ENCODE data around the gene STRN4.

STRN4 gene

GRCh38 chr19:46698395-46699321, 47.6 kb downstream of the STRN4 start:
- H3K4me3 ChIP-seq (ENCODE audit: low read depth in 1 of 5, low read length in 5 of 5): no peak overlapping the region
- H3K36me3 ChIP-seq (ENCODE audit: control insufficient read depth in 5 of 5, insufficient read depth in 5 of 5, low read length in 5 of 5): peaks cover 0 to 91% (median 74%) of the 10 kb centered on the region in 5 donors

DNA sequence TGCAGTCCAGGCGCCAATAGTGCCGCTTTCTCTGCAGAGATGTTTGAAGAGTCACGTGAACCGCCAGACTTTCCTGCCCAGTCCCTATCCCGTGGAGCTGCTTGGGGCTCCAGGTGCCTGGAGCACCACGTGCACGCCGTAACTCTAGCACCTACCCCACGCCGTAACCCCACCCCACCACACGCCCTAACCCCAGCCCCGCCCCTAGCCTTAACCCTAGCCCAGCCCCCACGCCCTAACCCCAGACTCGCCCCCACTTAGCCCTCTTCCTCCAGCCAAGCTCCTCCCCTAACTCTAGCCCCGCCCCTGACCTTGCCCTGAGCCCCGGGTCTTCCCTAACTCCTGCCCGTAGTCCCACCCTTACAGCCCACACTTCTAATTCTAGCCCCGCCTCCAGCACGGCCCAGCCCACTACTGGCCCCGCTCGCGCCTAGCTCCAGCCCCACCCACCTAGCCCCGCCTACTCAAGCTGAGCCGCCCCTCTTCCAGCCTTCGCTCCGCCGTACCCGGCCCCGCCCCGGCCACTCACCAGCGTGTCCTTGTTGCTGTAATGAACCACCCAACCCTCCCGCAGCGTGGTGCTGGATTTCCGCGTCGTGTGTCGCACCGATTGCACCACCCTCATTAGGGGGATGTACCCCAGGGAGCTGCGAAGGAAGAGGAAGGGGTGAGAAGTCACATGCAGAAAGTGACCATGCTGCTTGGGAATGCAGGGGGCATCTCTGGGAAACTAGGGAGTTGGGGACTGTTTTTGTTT, 48.9 kb downstream of the STRN4 start:
- Histone ChIP-seq H3K9ac (ENCODE audit: low read length in 5 of 5) (no peak overlapping the region), H3K9me3 (ENCODE audit: control insufficient read depth in 5 of 5, low read length in 5 of 5) (no peaks in the 10 kb centered on the region), H3K27me3 (ENCODE audit: control insufficient read depth in 5 of 5, insufficient read depth in 4 of 5, low read length in 5 of 5) (no peaks in the 10 kb centered on the region), H3K36me3 (ENCODE audit: control insufficient read depth in 5 of 5, insufficient read depth in 5 of 5, low read length in 5 of 5) (peaks cover 0 to 91% (median 80%) of the 10 kb centered on the region in 5 donors), H3K4me3 (ENCODE audit: low read depth in 1 of 5, low read length in 5 of 5) (peak overlapping the region in 4 of 5 donors; percentile 22 to 52 (median 34)), H3K27ac (ENCODE audit: low read depth, low read length) (no peak overlapping the region), H3K4me1 (ENCODE audit: control insufficient read depth in 5 of 5, insufficient read depth in 5 of 5, low read length in 5 of 5) (peaks cover 0 to 8% (median 6%) of the 10 kb centered on the region in 5 donors)

More at GRCh38 chr19:46698395-46699321, 47.6 kb downstream of the STRN4 start:
- Histone ChIP-seq H3K4me1 (ENCODE audit: control insufficient read depth in 5 of 5, insufficient read depth in 5 of 5, low read length in 5 of 5) (peaks cover 0 to 8% (median 6%) of the 10 kb centered on the region in 5 donors), H3K9ac (ENCODE audit: low read length in 5 of 5) (no peak overlapping the region), H3K27me3 (ENCODE audit: control insufficient read depth in 5 of 5, insufficient read depth in 4 of 5, low read length in 5 of 5) (no peaks in the 10 kb centered on the region), H3K9me3 (ENCODE audit: control insufficient read depth in 5 of 5, low read length in 5 of 5) (no peaks in the 10 kb centered on the region), H3K27ac (ENCODE audit: low read depth, low read length) (no peak overlapping the region)

DNA sequence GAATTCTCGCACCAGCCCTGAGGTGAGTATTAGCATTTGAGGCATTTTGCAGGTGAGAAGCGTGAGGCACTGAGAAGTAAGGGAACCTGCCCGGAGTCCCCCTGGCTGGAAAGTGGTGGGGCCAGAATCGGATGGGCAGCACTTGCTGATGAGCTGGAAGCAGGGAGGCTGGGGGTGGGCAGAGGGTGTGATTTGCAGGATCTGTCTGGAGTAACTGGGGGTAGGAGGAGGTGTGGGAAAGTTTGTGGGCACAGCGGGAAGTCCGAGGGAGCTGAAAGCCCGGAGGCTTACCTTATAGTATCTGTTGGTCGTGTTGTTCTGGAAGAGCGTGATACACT, 49.4 kb downstream of the STRN4 start:
- H3K27me3 ChIP-seq (ENCODE audit: control insufficient read depth in 5 of 5, insufficient read depth in 4 of 5, low read length in 5 of 5): no peaks in the 10 kb centered on the region
- H3K4me1 ChIP-seq (ENCODE audit: control insufficient read depth in 5 of 5, insufficient read depth in 5 of 5, low read length in 5 of 5): peaks cover 0 to 8% (median 6%) of the 10 kb centered on the region in 5 donors
- no peak overlapping the region for H3K9ac ChIP-seq (ENCODE audit: low read length in 5 of 5)
- H3K4me3 ChIP-seq (ENCODE audit: low read depth in 1 of 5, low read length in 5 of 5): peak overlapping the region in 1 of 5 donors; percentile 27
- no peaks in the 10 kb centered on the region for H3K9me3 ChIP-seq (ENCODE audit: control insufficient read depth in 5 of 5, low read length in 5 of 5)
- peaks cover 0 to 91% (median 81%) of the 10 kb centered on the region in 5 donors for H3K36me3 ChIP-seq (ENCODE audit: control insufficient read depth in 5 of 5, insufficient read depth in 5 of 5, low read length in 5 of 5)
- no peak overlapping the region for H3K27ac ChIP-seq (ENCODE audit: low read depth, low read length)

- Histone ChIP-seq H3K27me3 (ENCODE audit: control insufficient read depth in 5 of 5, insufficient read depth in 4 of 5, low read length in 5 of 5) (no peaks in the 10 kb centered on the region), H3K4me1 (ENCODE audit: control insufficient read depth in 5 of 5, insufficient read depth in 5 of 5, low read length in 5 of 5) (peaks cover 0 to 8% (median 6%) of the 10 kb centered on the region in 5 donors), H3K4me3 (ENCODE audit: low read depth in 1 of 5, low read length in 5 of 5) (no peak overlapping the region), H3K36me3 (ENCODE audit: control insufficient read depth in 5 of 5, insufficient read depth in 5 of 5, low read length in 5 of 5) (peaks cover 4 to 92% (median 82%) of the 10 kb centered on the region in 5 donors), H3K9ac (ENCODE audit: low read length in 5 of 5) (no peak overlapping the region), H3K27ac (ENCODE audit: low read depth, low read length) (no peak overlapping the region), H3K9me3 (ENCODE audit: control insufficient read depth in 5 of 5, low read length in 5 of 5) (no peaks in the 10 kb centered on the region)
Observed at GRCh38 chr19:46696052-46696451, 50.2 kb downstream of the STRN4 start.

- no peaks in the 10 kb centered on the region for H3K9me3 ChIP-seq (ENCODE audit: control insufficient read depth in 5 of 5, low read length in 5 of 5)
- no peak overlapping the region for H3K4me3 ChIP-seq (ENCODE audit: low read depth in 1 of 5, low read length in 5 of 5)
- H3K9ac ChIP-seq (ENCODE audit: low read length in 5 of 5): no peak overlapping the region
- peaks cover 0 to 8% (median 6%) of the 10 kb centered on the region in 5 donors for H3K4me1 ChIP-seq (ENCODE audit: control insufficient read depth in 5 of 5, insufficient read depth in 5 of 5, low read length in 5 of 5)
- no peaks in the 10 kb centered on the region for H3K27me3 ChIP-seq (ENCODE audit: control insufficient read depth in 5 of 5, insufficient read depth in 4 of 5, low read length in 5 of 5)
- peaks cover 5 to 91% (median 84%) of the 10 kb centered on the region in 5 donors for H3K36me3 ChIP-seq (ENCODE audit: control insufficient read depth in 5 of 5, insufficient read depth in 5 of 5, low read length in 5 of 5)
- no peak overlapping the region for H3K27ac ChIP-seq (ENCODE audit: low read depth, low read length)
Observed at GRCh38 chr19:46693760-46694159, 52.5 kb downstream of the STRN4 start.

GRCh38 chr19:46692918-46693722, 53.1 kb downstream of the STRN4 start:
- Histone ChIP-seq H3K27me3 (ENCODE audit: control insufficient read depth in 5 of 5, insufficient read depth in 4 of 5, low read length in 5 of 5) (no peaks in the 10 kb centered on the region), H3K4me1 (ENCODE audit: control insufficient read depth in 5 of 5, insufficient read depth in 5 of 5, low read length in 5 of 5) (peaks cover 0 to 8% (median 6%) of the 10 kb centered on the region in 5 donors), H3K4me3 (ENCODE audit: low read depth in 1 of 5, low read length in 5 of 5) (no peak overlapping the region), H3K9ac (ENCODE audit: low read length in 5 of 5) (peak overlapping the region in 1 of 5 donors; percentile 21), H3K27ac (ENCODE audit: low read depth, low read length) (no peak overlapping the region), H3K9me3 (ENCODE audit: control insufficient read depth in 5 of 5, low read length in 5 of 5) (no peaks in the 10 kb centered on the region), H3K36me3 (ENCODE audit: control insufficient read depth in 5 of 5, insufficient read depth in 5 of 5, low read length in 5 of 5) (peaks cover 5 to 90% (median 81%) of the 10 kb centered on the region in 5 donors)

GRCh38 chr19:46691948-46692347, 54.3 kb downstream of the STRN4 start:
- no peaks in the 10 kb centered on the region for H3K9me3 ChIP-seq (ENCODE audit: control insufficient read depth in 5 of 5, low read length in 5 of 5)
- H3K9ac ChIP-seq (ENCODE audit: low read length in 5 of 5): no peak overlapping the region
- peaks cover 5 to 94% (median 88%) of the 10 kb centered on the region in 5 donors for H3K36me3 ChIP-seq (ENCODE audit: control insufficient read depth in 5 of 5, insufficient read depth in 5 of 5, low read length in 5 of 5)
- H3K4me3 ChIP-seq (ENCODE audit: low read depth in 1 of 5, low read length in 5 of 5): no peak overlapping the region
- H3K27ac ChIP-seq (ENCODE audit: low read depth, low read length): no peak overlapping the region
- H3K27me3 ChIP-seq (ENCODE audit: control insufficient read depth in 5 of 5, insufficient read depth in 4 of 5, low read length in 5 of 5): no peaks in the 10 kb centered on the region
- H3K4me1 ChIP-seq (ENCODE audit: control insufficient read depth in 5 of 5, insufficient read depth in 5 of 5, low read length in 5 of 5): peaks cover 0 to under 1% (median 0%) of the 10 kb centered on the region in 5 donors

GRCh38 chr19:46691104-46691503, 55.1 kb downstream of the STRN4 start:
- Histone ChIP-seq H3K9me3 (ENCODE audit: control insufficient read depth in 5 of 5, low read length in 5 of 5) (no peaks in the 10 kb centered on the region), H3K4me1 (ENCODE audit: control insufficient read depth in 5 of 5, insufficient read depth in 5 of 5, low read length in 5 of 5) (no peaks in the 10 kb centered on the region), H3K9ac (ENCODE audit: low read length in 5 of 5) (no peak overlapping the region), H3K27me3 (ENCODE audit: control insufficient read depth in 5 of 5, insufficient read depth in 4 of 5, low read length in 5 of 5) (no peaks in the 10 kb centered on the region), H3K27ac (ENCODE audit: low read depth, low read length) (no peak overlapping the region), H3K36me3 (ENCODE audit: control insufficient read depth in 5 of 5, insufficient read depth in 5 of 5, low read length in 5 of 5) (peaks cover 5 to 93% (median 82%) of the 10 kb centered on the region in 5 donors), H3K4me3 (ENCODE audit: low read depth in 1 of 5, low read length in 5 of 5) (no peak overlapping the region)

DNA sequence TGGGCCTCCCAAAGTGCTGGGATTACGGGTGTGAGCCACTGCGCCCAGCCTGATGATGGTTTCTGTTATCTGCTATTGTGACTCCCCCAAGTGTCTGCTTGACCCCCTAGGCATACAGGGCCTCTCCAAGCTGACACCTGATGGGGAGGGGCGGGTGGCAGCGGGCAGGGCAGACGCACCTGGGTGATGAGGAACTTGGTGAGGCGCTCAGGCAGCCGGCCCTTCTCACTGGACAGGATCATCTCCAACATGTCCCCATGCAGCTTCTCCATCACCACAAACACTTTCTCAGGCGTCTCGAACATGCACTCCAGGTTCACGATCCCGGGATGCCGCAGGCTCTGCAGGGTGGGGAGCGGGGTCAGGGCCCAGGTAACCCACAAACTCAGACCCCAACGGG, 56.9 kb downstream of the STRN4 start:
- Histone ChIP-seq H3K36me3 (ENCODE audit: control insufficient read depth in 5 of 5, insufficient read depth in 5 of 5, low read length in 5 of 5) (peaks cover 5 to 95% (median 83%) of the 10 kb centered on the region in 5 donors), H3K27ac (ENCODE audit: low read depth, low read length) (no peak overlapping the region), H3K27me3 (ENCODE audit: control insufficient read depth in 5 of 5, insufficient read depth in 4 of 5, low read length in 5 of 5) (no peaks in the 10 kb centered on the region), H3K9me3 (ENCODE audit: control insufficient read depth in 5 of 5, low read length in 5 of 5) (no peaks in the 10 kb centered on the region), H3K4me1 (ENCODE audit: control insufficient read depth in 5 of 5, insufficient read depth in 5 of 5, low read length in 5 of 5) (no peaks in the 10 kb centered on the region), H3K4me3 (ENCODE audit: low read depth in 1 of 5, low read length in 5 of 5) (no peak overlapping the region), H3K9ac (ENCODE audit: low read length in 5 of 5) (no peak overlapping the region)
